K562 (cell line): Measurements from ENCODE around the gene TNNT2. TPM values are rescaled to one million over a fixed set of nuclear protein-coding genes. Genes with fewer than 3 reads are reported as not detected.

Source experiments
- ATAC-seq: fragments of 200-7000 bp; cut with Tn5 transposase; 3 replicates; pipeline ENCODE4 v1.9.1; 2020; ENCODE audit warnings: moderate library complexity
- BruUV-seq: library from RNA; stranded (reverse); fragments of 400-500 nt; replicated peaks from 2 replicates; lab custom pipeline; 2021; lab: Mats Ljungman, UMichigan
- CTCF ChIA-PET: fragments of 300-600 bp; formaldehyde crosslinking; extraction: SDS; loops from one replicate; lab custom pipeline; 2021; ENCODE audit warnings: low intra/inter-chr PET ratio; lab: Yijun Ruan, JAX
- POLR2A ChIA-PET: fragments of 300-600, 350-650 bp; sonication (Branson Sonifier 250); formaldehyde crosslinking; extraction: SDS; loops from one replicate; lab custom pipeline; 2021; ENCODE audit warnings: antibody characterized with exemption, inconsistent platforms; lab: Yijun Ruan, JAX
- DNase-seq, 4 experiments: peaks; one replicate each; pipeline versions ENCODE4 v3.0.0 to v3.0.0-alpha.2; 2011 to 2018; ENCODE audit warnings: low spot score in 3 of 4, mixed read lengths in 3 of 4; ENCODE audit errors: extremely low read depth in 1 of 4
- FAIRE-seq: peaks from 2 replicates; lab custom pipeline; 2011; peaks lifted over from hg19 to GRCh38; lab: Jason Lieb, UNC
- H2AFZ ChIP-seq: 2 replicates; pipeline ENCODE4 v1.6.0; 2011; ENCODE audit warnings: low read depth, low read length, control low read depth, inconsistent platforms
- H3K27ac ChIP-seq: fragments of 200-600 bp; 3 replicates; pipeline ENCODE4 v1.8.0; 2011; ENCODE audit warnings: low read depth, mild to moderate bottlenecking, control low read depth, inconsistent platforms, low read length, moderate library complexity, mixed read lengths; ENCODE audit errors: extremely low read depth
- H3K27me3 ChIP-seq, 2 experiments: fragments of 300-600 bp in 1 of 2; 2 replicates in 1 of 2; 3 replicates in 1 of 2; pipeline versions ENCODE4 v1.6.0 to v1.8.0; 2011; ENCODE audit warnings: inconsistent platforms in 2 of 2, low read length in 2 of 2, mild to moderate bottlenecking in 1 of 2, mixed read lengths in 1 of 2, moderate library complexity in 1 of 2; ENCODE audit not compliant: control insufficient read depth in 2 of 2, insufficient read depth in 2 of 2
- H3K36me3 ChIP-seq: fragments of 300-600 bp; 3 replicates; pipeline ENCODE4 v1.8.0; 2011; ENCODE audit warnings: mild to moderate bottlenecking, low read length, inconsistent platforms; ENCODE audit not compliant: control insufficient read depth, insufficient read depth
- H3K4me1 ChIP-seq, 2 experiments: fragments of 200-600 bp in 1 of 2; replicated peaks in 1 of 2; 2 replicates in 1 of 2; 3 replicates in 1 of 2; pipeline versions ENCODE4 v1.5.1 to v1.8.0; 2011; ENCODE audit warnings: inconsistent platforms in 2 of 2, low read length in 2 of 2, mild to moderate bottlenecking in 1 of 2, mixed read lengths in 1 of 2, moderate library complexity in 1 of 2; ENCODE audit not compliant: control insufficient read depth in 2 of 2, insufficient read depth in 2 of 2
- H3K4me2 ChIP-seq: 2 replicates; pipeline ENCODE4 v1.6.1; 2011; ENCODE audit warnings: low read length, control low read depth, inconsistent platforms, mixed read lengths; ENCODE audit not compliant: insufficient read depth
- H3K4me3 ChIP-seq: fragments of 200-600 bp; sonication (generic), shearing (Covaris generic); 2 replicates; pipeline ENCODE4 v1.5.1; 2016; ENCODE audit warnings: control low read depth, inconsistent platforms
- H3K79me2 ChIP-seq: fragments of 200-600 bp; 3 replicates; pipeline ENCODE4 v1.8.0; 2011; ENCODE audit warnings: low read length, inconsistent platforms; ENCODE audit not compliant: control insufficient read depth, insufficient read depth
- H3K9ac ChIP-seq, 2 experiments: 2 replicates each; pipeline versions ENCODE4 v1.6.0 to v1.6.1; 2011; ENCODE audit warnings: low read depth in 2 of 2, low read length in 2 of 2, control low read depth in 1 of 2, inconsistent platforms in 1 of 2, mild to moderate bottlenecking in 1 of 2, mixed read lengths in 1 of 2; ENCODE audit not compliant: insufficient read depth in 1 of 2
- H3K9me1 ChIP-seq: one replicate; pipeline ENCODE4 v1.6.0; 2011; ENCODE audit warnings: inconsistent platforms, mild to moderate bottlenecking, low read length, moderate library complexity; ENCODE audit not compliant: control insufficient read depth, insufficient read depth
- H3K9me3 ChIP-seq: replicated peaks from 2 replicates; pipeline ENCODE4 v1.5.1; 2011; ENCODE audit warnings: low read depth, low read length, inconsistent platforms; ENCODE audit not compliant: control insufficient read depth, insufficient read depth
- H4K20me1 ChIP-seq: replicated peaks from 2 replicates; pipeline ENCODE4 v1.6.1; 2011; ENCODE audit warnings: low read length, inconsistent platforms, mixed read lengths; ENCODE audit not compliant: control insufficient read depth, insufficient read depth
- ETS2 ChIP-seq: IDR thresholded peaks from 2 replicates; pipeline ENCODE4 v1.6.1; 2016; ENCODE audit warnings: borderline replicate concordance, missing genetic modification characterization, mild to moderate bottlenecking, moderate library complexity, missing compliant biosample characterization; ENCODE audit not compliant: poor library complexity, severe bottlenecking
- NR2C2 ChIP-seq, 2 experiments: fragments of 200-800 bp in 1 of 2; sonication (Bioruptor generic) in 1 of 2; sonication (generic) in 1 of 2; formaldehyde crosslinking in 1 of 2; IDR thresholded peaks; 2 replicates each; pipeline versions ENCODE4 v1.6.1 to v1.8.0; 2016 to 2022; ENCODE audit warnings: mild to moderate bottlenecking in 1 of 2, missing compliant biosample characterization in 1 of 2, missing genetic modification characterization in 1 of 2, missing genetic modification reagents in 1 of 2
- WGBS: fragments of 100-300 bp; shearing (Covaris generic); methylation state at CpG from one replicate; pipeline ENCODE4 v1.1.6; 2016; ENCODE audit warnings: low coverage, mixed read lengths; ENCODE audit not compliant: insufficient coverage; ENCODE audit errors: missing lambda C conversion rate; 5-methylcytosine and 5-hydroxymethylcytosine counted together
- in situ Hi-C: fragments of 300-500 bp; cut with MboI; formaldehyde crosslinking; loops from 4 replicates; pipeline ENCODE4 v1.15.0; 2018; ENCODE audit warnings: inconsistent platforms, mixed read lengths
- intact Hi-C: fragments of 100-400 bp; cut with micrococcal nuclease; formaldehyde crosslinking; loops from 2 replicates; pipeline ENCODE4 v1.14.2; 2022
- polyA plus RNA-seq, 8 experiments: library from polyadenylated mRNA; depleted of rRNA in 4 of 8; stranded (reverse) in 5 of 8; unstranded in 3 of 8; fragments of >200 nt; fragmentation: Nextera tagmentation in 2 of 8; fragmentation: Illumina TruSeq in 1 of 8; extraction: Ambion mirVana in 2 of 8; extraction: Trizol in 1 of 8; gene quantifications; 2 replicates each; pipeline versions ENCODE4 v1.2.1 to v1.2.3, GENCODE V29; 2011 to 2014; ENCODE audit warnings: inconsistent platforms in 1 of 8, missing spikeins in 1 of 8
- total RNA-seq, 7 experiments: library from RNA; depleted of rRNA in 6 of 7; stranded (reverse); fragments of >200 nt in 6 of 7; fragmentation: Illumina TruSeq in 2 of 7; extraction: Trizol in 2 of 7; gene quantifications; 2 replicates each; pipeline versions ENCODE4 v1.2.1 to v1.2.3, GENCODE V29; 2011 to 2021; ENCODE audit warnings: low replicate concordance in 1 of 7

The TNNT2 gene
- total and polyA plus RNA-seq, 9 of the 15 experiments (the other 6 are each of a cell fraction or from before 2014, with no cell fraction given): not detected

- no peak overlapping the region for H2AFZ ChIP-seq
- CTCF ChIA-PET: interaction anchor here (0.6 to 5.2 kb wide), 4 partner anchors 13 to 107 kb away, joined by 3 to 60 read pairs (median 5); no protein-coding TSS in a partner anchor
- H3K27ac ChIP-seq: no peak overlapping the region
- H4K20me1 ChIP-seq: peaks cover 28% of the 10 kb centered on the region
- peaks cover 0 to 74% of the 10 kb centered on the region in 2 experiments; a peak in 2 of 5 replicates for H3K27me3 ChIP-seq
- in situ Hi-C loops (no loop called here), intact Hi-C loops (loop anchor here (1.0 to 5.0 kb wide), 2 partner anchors 107 to 274 kb away; no protein-coding TSS in a partner anchor)
- no peak overlapping the region for H3K4me2 ChIP-seq
- no TSS peak for BruUV-seq
- TF ChIP-seq ETS2 (tag) (no peak), NR2C2 (CRISPR knock-in tag; IDR thresholded peaks at IDR 0.05) (0 out of 2 replicates have a peak, but pooled peaks have one; percentile 25), NR2C2 (tag; IDR thresholded peaks at IDR 0.05) (no peak)
- FAIRE-seq: no peak
- peak; percentile 21 for ATAC-seq
- POLR2A ChIA-PET: interaction anchor here (0.6 to 2.0 kb wide), 11 partner anchors 8 to 1975 kb away, joined by 3 to 5 read pairs (median 4); no protein-coding TSS in a partner anchor
- H3K9me1 ChIP-seq: no peaks in the 10 kb centered on the region
- no peak overlapping the region for H3K4me3 ChIP-seq
- H3K36me3 ChIP-seq: no peaks in the 10 kb centered on the region
- peak in 1 of 4 experiments; percentile 29 for DNase-seq
- WGBS: under 1% methylated on average over 15 of the region's 15 CpGs
- no peaks in the 10 kb centered on the region for H3K79me2 ChIP-seq
- H3K4me1 ChIP-seq: peaks cover 0 to 3% of the 10 kb centered on the region in 2 experiments; a peak in 1 of 5 replicates
- no peaks in the 10 kb centered on the region for H3K9me3 ChIP-seq
- H3K9ac ChIP-seq: no peak overlapping the region
Measured at GRCh38 chr1:201360901-201361651, 16.4 kb downstream of the TNNT2 start.
